Measurements from ENCODE around the gene RUNDC3A.
"Not testable (repeated sequence)": the region's sequence is repeated elsewhere in the genome, so short reads cannot be mapped to it uniquely, and the experiment has no call there.

The RUNDC3A gene

DNA sequence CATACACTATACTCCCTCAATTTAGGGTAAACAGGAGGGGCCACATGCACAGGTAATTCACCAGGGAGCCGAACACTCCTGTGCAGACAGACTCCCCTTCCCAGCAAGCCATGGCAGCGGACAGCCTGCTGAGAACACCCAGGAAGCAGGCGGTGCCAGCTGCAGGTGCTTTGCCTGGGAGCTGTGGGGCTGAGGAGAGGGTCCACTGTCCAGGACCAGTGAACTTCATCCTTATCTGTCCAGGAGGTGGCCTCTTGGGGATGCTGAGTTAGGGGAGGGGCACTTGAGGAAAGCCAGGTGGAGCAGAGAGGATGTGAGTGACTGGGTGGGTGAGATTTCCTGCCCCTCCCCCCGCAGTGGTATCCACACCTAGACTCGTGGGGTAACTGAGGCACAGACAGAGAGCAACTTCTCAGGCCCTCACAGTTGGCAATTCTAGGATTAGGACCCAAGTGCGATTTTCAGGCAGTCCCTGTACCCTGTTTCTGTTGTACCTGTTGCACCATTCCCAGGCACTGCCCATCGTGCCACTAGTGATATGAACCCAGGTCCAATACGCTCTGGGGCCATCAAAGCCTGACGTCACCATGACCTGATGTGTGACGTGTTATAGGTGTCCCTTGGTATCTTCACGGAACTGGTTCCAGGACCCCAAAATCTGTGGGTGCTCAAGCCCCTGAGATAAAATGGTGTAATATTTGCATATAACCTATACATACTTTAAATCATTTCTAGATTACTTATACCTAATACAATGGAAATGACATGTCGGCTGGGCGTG, 37.9 kb downstream of the RUNDC3A start:
- no peak for DNase-seq

DNA sequence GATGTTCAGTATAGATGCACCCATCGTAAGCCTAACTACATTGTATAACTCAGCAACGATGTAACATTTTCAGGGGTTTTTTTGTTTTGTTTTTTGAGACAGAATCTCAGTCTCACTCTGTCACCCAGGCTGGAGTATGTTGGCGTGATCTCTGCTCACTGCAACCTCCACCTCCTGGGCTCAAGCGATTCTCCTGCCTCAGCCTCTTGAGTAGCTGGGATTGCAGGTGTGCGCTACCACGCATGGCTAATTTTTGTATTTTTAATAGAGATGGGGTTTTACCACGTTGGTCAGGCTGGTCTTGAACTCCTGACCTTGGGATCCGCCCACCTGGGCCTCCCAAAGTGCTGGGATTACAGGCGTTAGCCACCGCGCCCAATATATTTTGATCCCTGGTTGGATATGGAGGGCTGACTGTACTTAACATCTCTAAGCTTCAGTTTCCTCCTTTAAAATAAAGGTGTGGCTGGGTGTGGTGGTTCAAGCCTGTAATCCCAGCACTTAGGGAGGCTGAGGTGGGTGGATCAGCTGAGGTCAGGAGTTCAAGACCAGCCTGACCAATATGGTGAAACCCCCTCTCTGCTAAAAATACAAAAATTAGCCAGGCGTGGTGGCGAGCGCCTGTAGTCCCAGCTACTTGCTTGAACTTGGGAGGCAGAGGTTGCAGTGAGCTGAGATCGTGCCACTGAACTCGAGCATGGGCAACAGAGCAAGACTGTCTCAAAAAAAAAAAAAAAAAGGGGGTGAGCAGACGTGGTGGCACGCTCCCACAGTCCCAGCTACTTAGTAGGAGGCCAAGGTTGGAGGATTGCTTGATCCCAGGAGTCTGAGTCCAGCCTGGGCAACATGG, 39.0 kb downstream of the RUNDC3A start:
- not testable (repeated sequence) for DNase-seq

DNA sequence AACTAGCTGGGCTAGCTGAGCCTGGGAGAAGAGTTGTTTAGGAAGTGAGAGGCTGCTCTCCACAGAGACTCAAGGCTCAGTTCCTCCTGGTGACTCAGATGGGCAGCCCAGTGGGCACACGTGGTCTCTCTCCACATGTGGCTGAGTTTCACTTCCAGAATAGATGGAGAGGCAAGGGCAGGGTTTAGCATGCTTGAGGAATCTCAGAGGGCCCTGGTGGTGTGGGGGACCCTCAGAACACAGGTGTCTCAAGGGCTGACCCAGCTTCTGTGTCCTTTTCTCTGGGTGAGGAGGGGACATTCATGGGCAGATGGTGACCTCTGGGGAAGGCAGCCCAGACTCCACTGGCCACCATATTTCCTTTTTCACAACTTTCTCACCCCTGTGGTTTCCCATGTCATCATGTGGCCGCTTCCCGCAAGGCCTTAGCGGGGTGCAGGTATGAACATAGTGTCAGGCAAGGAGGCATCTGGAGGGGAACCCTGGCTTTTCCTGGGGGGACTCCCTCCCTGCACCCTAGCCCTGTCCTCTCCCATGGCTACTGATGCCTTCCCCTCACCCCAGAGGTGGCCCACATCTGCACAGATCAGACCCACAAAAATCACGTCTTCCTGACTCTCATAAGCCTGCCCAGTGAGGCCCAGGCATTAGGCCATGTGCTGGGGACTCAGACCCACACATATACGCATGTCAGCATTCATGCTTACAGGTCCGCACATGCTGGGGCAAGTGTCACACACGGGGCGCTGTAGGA, 40.0 kb downstream of the RUNDC3A start:
- peak; percentile 16 to 78 for DNase-seq

DNA sequence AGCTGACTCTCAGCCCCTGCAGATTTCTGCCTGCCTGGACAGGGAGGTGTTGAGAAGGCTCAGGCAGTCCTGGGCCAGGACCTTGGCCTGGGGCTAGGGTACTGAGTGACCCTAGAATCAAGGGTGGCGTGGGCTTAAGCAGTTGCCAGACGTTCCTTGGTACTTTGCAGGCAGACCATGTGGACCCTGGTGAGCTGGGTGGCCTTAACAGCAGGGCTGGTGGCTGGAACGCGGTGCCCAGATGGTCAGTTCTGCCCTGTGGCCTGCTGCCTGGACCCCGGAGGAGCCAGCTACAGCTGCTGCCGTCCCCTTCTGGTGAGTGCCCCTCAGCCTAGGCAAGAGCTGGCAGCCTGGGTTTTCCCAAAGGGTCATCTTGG, 40.6 kb downstream of the RUNDC3A start:
- DNase-seq = no peak

DNA sequence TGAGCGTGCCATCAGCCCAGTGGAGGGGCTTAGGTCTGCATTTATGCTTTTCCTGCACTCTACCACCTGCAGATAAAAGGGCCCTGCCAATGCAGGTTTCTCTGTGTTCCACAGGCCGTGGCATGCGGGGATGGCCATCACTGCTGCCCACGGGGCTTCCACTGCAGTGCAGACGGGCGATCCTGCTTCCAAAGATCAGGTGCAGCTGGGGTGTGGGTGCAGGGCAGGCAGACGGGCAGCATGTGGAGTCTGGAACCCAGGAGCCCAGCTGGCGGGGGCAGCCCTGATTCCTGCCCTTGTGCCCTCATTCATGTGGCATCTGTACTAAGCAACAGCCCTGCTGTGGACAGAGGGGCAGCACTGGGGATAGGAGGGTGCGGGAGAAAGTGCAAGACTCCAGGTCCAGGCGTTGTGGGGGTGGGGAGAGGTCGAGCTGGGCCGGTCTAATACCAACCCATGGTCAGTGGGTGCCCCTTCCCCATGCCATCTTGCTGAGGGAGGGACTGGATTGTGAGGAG, 41.2 kb downstream of the RUNDC3A start:
- no peak for DNase-seq

DNA sequence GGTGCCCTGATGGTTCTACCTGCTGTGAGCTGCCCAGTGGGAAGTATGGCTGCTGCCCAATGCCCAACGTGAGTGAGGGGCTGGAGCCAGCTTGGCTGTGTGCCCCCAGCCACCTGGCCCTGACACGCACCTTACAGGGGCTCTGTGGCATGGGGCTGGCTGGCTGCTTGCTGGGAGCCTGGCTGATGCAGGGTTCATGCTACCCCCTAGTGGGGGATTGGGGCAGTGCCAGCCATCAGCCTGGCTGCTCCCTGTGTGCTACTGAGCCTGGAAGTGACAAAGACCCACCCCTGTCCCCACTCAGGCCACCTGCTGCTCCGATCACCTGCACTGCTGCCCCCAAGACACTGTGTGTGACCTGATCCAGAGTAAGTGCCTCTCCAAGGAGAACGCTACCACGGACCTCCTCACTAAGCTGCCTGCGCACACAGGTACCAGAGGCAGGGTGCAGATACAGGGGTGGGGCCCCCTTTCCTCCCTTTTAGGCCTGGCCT, 42.4 kb downstream of the RUNDC3A start:
- DNase-seq = peak; percentile 76

DNA sequence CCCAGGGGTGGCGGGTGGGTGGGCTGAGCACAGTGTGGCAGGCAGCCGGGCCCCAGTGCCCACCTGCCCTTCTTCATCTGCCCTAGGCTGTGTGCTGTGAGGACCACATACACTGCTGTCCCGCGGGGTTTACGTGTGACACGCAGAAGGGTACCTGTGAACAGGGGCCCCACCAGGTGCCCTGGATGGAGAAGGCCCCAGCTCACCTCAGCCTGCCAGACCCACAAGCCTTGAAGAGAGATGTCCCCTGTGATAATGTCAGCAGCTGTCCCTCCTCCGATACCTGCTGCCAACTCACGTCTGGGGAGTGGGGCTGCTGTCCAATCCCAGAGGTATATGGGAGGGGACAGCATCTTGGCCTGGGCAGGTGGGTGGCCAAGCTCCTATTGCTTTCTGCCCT, 43.1 kb downstream of the RUNDC3A start:
- no peak for DNase-seq

DNA sequence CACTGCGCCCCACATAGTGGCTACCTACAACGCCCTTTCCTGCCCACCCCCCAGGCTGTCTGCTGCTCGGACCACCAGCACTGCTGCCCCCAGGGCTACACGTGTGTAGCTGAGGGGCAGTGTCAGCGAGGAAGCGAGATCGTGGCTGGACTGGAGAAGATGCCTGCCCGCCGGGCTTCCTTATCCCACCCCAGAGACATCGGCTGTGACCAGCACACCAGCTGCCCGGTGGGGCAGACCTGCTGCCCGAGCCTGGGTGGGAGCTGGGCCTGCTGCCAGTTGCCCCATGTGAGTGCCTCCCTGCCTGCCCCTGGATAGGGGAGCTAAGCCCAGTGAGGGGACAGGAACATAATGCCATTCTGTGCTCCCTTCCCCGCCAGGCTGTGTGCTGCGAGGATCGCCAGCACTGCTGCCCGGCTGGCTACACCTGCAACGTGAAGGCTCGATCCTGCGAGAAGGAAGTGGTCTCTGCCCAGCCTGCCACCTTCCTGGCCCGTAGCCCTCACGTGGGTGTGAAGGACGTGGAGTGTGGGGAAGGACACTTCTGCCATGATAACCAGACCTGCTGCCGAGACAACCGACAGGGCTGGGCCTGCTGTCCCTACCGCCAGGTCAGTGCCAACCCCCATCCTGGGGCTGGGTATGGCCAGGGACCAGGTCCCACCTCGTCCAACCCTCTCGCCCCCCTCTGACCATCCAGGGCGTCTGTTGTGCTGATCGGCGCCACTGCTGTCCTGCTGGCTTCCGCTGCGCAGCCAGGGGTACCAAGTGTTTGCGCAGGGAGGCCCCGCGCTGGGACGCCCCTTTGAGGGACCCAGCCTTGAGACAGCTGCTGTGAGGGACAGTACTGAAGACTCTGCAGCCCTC, 43.8 kb downstream of the RUNDC3A start:
- DNase-seq = no peak

DNA sequence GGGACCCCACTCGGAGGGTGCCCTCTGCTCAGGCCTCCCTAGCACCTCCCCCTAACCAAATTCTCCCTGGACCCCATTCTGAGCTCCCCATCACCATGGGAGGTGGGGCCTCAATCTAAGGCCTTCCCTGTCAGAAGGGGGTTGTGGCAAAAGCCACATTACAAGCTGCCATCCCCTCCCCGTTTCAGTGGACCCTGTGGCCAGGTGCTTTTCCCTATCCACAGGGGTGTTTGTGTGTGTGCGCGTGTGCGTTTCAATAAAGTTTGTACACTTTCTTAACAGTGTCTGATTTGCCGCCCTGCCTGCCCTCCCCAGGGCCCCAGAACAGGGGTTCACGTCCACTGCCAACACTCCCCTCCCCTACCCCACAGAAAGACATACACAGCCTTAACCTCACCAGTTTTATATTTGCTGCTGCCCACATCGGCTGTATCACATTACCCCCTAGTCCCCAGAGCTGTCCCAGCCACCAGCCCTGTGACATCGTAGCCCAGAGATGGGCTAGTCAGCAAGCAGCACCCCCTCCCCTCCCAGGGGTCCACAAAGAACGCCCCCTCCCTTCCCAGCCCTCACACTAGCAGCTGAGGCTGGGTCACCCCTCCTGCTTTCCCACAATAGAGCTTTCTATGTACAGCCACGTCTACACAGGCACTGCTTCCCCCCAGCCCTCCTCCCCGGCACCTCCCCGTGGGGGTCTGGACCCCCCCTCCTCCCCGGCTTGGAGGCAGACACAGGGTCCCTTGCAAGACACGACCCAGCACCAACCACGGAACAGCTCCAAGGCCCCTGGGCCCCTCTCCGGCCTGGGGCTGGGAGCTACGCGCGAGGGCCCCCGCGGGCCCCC, 44.6 kb downstream of the RUNDC3A start:
- DNase-seq = no peak

DNA sequence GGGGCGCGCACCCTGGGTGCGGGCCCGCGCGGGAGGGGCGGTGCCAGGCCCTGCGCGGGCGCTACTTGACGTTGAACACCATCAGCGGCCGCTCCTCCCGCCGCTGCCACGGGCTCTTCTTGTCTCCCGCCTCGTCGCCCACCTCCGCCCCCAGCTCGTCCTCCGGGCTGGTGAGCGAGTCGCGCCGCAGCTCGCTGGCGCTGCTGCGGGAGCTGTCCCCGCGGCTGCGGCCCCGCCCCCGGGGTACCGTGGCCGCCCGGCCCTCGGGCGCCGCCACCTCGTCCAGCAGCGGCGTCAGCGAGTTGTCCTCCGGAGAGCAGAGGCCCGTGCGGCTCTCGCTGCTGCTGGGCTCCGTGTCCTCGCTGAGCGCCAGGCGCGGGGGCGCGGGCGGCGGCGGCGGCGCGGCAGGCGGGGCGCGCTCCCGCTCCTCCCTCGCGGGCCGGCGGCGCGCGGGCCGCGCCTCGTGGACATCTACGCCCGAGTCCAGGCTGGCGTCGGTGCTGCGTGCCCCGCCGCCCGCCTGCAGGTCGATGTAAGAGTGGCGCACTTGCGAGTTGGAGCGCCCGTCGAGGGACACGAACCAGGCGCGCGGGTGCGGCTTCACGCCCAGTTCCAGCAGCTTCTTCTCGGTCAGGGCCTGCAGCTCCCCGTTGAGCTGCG, 45.4 kb downstream of the RUNDC3A start:
- peak; percentile 16 to 31 for DNase-seq

DNA sequence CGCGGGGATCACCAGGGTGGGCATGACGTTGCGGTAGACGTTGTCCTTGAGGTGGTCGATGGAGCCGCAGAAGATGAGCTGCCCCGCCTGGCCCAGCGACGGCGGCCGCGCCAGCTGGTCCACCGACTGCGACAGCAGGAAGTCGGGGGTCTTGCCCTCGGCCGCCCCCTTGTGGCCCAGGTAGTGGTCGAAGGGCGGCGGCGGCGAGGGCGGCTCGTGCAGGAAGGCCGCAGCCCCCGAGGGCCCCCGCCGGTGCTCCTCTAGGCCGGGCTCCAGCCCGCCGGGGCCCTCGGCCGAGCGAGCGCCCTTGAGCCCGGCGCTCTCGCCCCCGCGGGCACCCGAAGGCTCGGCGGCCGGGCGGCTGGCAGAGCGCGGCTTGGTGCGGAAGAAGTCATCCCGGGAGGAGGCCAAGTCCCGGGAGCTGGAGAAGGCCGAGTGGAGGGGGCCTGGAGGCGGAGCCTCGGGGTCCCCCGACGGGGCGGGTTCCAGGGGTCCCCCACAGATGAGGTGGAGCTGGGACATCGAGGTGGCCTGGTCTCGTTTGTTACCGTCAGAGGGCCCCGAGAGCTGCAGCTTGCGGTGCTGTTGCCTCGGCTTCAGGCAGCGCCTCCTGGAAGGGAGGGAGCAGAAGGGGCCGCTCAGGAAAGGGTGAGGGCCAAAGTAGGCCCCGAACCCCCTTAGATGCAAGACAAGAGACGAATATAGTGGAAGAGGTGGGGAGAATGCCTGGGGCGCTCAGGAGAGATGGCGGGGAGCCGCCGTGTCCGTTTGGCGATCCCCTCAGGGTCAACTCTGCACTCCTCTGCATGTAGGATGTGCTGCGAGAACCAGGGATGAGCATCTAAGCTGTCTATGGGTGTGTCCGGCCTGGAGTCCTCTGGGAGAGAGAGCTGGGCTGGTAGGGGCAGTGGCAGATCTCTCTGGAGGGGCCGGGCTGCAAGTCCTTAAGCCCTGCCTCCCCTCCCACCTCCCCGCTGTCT, 46.5 kb downstream of the RUNDC3A start:
- peak; percentile 56 to 62 for DNase-seq

DNA sequence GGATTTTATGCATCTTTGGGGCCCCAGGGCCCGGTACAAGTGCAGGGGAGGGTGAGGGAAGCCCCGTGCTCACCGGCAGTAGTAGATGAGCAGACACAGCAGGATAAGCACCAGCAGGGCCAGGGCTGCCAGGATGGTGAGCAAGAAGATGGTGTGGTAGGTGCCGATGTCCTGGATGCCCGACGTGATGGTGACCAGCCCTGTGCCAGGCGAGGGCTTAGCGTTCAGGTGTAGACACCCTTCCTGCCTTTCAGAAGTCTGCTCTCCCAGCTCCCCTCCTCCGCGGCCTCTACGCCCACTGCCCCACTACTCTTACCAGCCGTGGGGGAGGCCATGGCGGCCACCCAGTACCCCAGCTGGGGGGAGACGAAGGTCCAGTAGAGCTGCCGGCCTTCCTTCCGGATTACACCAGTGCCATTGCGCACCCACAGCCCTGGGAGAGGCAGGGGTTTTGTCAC, 47.3 kb downstream of the RUNDC3A start:
- no peak for DNase-seq

DNA sequence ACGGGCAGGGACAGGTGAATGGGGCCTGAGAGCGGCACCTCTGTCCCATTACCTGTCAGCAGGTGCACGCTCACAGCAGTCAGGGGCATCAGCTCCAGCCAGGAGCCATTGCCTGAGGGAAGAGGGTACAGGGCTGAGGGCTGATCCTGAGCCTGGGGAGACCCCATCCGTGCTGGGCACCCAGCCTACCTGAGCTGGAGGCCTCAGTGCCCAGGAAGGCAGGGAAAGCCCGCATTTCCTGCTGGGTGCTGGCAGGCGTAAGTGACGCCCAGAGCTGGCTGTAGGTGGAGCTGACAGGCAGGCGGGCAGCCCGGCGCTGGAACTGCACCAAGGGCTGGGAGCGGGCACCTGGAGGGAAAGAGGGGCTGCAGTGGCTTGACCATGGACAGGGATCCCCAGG, 47.8 kb downstream of the RUNDC3A start:
- no peak for DNase-seq

DNA sequence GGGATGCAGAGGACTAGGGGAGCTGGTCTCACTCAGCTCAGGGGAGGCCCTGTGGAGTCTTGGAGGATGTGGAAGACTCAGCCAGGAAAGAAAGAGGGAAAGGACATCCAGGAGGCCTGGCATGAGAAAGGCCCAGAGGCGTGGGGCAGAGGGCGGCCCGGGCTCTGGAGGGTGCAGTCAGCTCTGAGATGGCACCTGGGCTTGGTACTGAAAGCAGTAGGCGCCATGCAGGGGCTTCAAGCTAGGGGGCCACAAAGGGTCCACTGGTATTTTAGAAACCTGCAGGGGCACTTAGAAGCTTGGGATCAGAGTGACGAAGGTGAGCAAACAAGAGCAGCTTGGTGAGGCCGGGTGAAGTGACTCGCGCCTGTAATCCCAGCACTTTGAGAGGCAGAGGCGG, 49.7 kb downstream of the RUNDC3A start:
- DNase-seq = no peak

DNA sequence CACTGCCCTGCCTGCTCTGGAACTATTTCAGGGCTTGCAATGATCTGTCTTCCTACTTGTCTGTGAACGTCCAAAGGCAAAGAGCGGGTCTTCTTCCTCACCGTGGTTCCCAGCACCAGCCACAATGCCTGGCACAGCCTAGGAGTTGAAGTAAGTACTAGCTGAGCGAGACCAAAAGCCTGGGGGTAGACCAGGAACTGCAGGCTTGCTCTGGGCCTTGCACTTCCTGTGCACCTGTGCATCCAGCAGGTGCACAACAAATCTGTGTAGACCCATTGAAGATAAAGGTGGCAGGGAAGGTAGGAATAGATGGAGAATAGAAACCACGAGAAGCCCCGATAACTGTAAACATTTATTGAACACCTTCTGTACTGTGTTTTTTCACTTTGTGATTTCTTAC, 50.6 kb downstream of the RUNDC3A start:
- DNase-seq = no peak

DNA sequence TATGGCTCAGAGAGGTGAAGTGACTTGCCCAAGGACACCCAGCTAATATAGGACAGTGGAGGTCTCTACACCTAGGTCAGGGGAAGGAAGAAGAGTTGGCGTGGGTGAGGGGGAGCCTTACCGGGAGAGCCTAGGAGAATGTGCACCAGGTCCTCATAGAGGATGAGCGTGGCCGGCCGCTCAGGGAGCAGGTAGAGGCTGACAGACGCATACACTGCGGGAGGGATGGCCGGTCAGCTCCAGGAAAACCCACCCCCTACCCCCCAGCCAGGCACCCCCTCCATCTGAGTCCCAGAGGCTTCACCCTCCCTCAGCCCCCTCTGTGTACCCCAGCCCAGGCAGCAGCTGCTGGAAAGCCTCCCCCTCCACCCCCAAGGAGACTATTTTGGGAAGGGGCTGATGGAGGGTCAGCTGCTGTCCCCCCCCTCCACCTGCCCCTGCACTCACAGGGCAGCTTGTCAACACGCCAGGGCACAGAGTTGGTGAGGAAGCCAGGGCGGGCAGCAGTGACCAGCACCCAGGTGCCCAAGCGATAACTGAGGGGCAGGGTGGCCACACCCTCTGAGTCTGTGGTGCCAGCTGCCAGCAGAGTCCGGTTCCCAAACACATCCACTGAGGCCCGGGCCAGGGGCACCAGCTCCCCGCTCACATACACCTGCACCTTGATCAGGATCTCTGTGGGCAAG, 51.2 kb downstream of the RUNDC3A start:
- DNase-seq = no peak

DNA sequence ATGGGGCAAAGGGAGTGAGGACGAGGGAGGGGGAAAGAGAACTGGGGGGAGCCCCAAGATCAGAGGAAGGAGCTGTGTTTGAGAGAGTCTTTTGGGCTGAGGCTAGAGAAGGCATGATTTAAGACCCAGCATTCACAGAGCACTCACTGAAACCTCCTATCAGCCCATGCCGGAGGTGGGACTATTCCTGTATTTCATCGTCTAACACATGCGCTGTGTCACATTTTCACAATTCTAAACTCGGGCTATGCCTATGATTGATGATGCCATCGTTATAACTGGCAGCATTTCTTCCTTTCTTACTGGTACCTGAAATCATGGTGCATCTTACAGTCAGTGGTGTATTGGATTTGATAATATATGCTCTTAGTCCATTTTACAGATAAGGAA, 51.7 kb downstream of the RUNDC3A start:
- DNase-seq = no peak

DNA sequence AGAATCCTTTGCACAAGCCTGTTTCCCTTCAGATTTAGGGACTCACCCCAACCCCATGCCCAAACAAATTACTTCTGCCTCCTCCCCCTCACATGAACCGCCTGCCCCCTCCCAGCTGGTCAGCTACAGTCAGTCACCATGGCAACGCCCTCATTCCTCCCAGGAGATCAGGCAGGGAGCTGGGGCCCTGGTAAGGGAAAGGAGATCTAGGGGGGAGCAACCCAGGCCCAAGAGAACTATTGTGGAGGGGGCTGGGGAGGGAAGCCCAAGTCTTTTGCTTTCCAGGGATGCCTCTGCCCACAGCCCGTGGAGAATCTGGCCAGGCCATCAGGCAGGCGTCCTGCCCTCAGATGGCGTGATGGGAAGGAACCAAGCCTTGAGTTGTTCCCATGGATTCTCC, 52.4 kb downstream of the RUNDC3A start:
- DNase-seq = no peak

Measured in CD4-positive, alpha-beta T cell treated with Interleukin-1 beta for 1 hour (primary cell).